ENCODE measurements around the gene MAU2. TPM values are rescaled to one million over a fixed set of nuclear protein-coding genes. Genes with fewer than 3 reads are reported as not detected.

Gene MAU2, protein sequence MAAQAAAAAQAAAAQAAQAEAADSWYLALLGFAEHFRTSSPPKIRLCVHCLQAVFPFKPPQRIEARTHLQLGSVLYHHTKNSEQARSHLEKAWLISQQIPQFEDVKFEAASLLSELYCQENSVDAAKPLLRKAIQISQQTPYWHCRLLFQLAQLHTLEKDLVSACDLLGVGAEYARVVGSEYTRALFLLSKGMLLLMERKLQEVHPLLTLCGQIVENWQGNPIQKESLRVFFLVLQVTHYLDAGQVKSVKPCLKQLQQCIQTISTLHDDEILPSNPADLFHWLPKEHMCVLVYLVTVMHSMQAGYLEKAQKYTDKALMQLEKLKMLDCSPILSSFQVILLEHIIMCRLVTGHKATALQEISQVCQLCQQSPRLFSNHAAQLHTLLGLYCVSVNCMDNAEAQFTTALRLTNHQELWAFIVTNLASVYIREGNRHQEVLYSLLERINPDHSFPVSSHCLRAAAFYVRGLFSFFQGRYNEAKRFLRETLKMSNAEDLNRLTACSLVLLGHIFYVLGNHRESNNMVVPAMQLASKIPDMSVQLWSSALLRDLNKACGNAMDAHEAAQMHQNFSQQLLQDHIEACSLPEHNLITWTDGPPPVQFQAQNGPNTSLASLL
- 100 to 1,000 TPM in 4 of 5 experiments, 10 to 100 TPM in 1; 93.7 to 170 (median 136) TPM for total RNA-seq
- 10 to 100 TPM; 16.5 to 29.3 TPM for polyA plus RNA-seq
- total RNA-seq = 153 reads per million, percentile 90 among the genes with 10 or more reads in this experiment

DNA sequence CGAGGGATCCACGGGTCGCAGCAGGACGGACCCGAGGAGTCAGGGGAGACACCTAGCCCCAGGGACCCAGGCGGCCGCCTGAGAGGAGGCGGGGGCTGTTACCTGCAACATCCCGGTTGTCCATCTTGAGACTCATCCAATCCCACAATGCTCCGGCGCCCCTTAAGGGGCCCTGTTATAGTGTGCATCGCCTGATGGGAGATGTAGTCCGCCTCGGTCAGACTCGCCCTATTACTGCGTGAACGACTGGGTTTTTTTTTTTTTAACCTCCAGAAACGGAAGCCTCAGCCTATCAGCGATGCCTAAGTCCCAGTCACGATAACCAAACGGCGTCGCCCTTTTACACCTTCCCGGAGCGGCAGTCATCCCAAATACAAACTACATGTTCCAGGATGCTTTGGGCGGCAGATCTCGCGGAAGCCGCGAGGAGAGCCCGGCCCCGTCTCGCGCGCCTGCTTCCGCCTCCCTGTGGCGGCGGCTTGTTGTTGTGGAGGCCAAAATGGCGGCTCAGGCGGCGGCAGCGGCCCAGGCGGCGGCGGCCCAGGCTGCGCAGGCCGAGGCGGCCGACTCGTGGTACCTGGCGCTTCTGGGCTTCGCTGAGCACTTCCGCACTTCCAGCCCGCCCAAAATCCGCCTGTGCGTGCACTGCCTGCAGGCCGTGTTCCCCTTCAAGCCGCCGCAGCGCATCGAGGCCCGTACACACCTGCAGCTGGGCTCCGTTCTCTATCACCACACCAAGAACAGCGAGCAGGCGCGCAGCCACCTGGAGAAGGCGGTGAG is at the start of gene MAU2, which contains the start of gene SUGP1:
Gene MAU2 (plus strand): TSS at position 469 of the 780 bp plus-strand sequence. CDS start 31 bp downstream, at position 500.
Gene SUGP1 (minus strand): TSS at position 149 of the 780 bp plus-strand sequence. CDS start 13 bp downstream, at position 136.
- peak within 1 kb of the TSS; percentile 93 to 100 (median 98) for H3K4me3 Mint-ChIP-seq
- intact Hi-C loops (cut with micrococcal nuclease) = loop anchor here (1.0 to 2.0 kb wide), 17 partner anchors 44 to 581 kb away; partner anchors contain the start of genes BORCS8 (in 2 of the 2), GATAD2A (in 2 of the 2), NDUFA13 (in 2 of the 2) and NR2C2AP (in 2 of the 2)
- peaks cover 20 to 66% (median 44%) of the 10 kb centered on the region in 7 donors for H3K4me1 Mint-ChIP-seq
- H3K27me3 Mint-ChIP-seq = no peaks in the 10 kb centered on the region
- Histone ChIP-seq H3K4me1 (ENCODE audit: control insufficient read depth in 2 of 2, insufficient read depth in 2 of 2, low read length in 2 of 2) (peaks cover 23 to 30% of the 10 kb centered on the region in 2 donors), H3K9me3 (ENCODE audit: control insufficient read depth in 2 of 3, low read length in 3 of 3) (no peaks in the 10 kb centered on the region), H3K27ac (ENCODE audit: low read depth, low read length) (peak within 1 kb of the TSS; percentile 95), H3K36me3 (ENCODE audit: control insufficient read depth in 2 of 3, insufficient read depth in 3 of 3, low read length in 3 of 3) (peaks cover 7 to 35% (median 7%) of the 10 kb centered on the region in 3 experiments), H3K27me3 (ENCODE audit: control insufficient read depth in 2 of 2, insufficient read depth in 2 of 2, low read length in 2 of 2) (no peaks in the 10 kb centered on the region), H3K4me3 (ENCODE audit: low read length) (peak within 1 kb of the TSS; percentile 89)
- peak within 1 kb of the TSS; percentile 96 to 100 (median 99) for H3K27ac Mint-ChIP-seq
- DNase-seq (peak; percentile 78 to 94 (median 91)), ATAC-seq (peak; percentile 94)
- CTCF ChIA-PET = interaction anchor here (0.6 kb wide), 1 partner anchor 124 kb away, joined by 4 read pairs; no protein-coding TSS in a partner anchor
- POLR2A ChIA-PET = interaction anchor here (0.7 to 2.0 kb wide), 3 partner anchors 9 to 141 kb away, joined by 3 to 6 read pairs (median 3); partner anchors contain the start of gene GATAD2A
- H3K36me3 Mint-ChIP-seq = peaks cover 4 to 18% (median 14%) of the 10 kb centered on the region in 5 donors
- peaks cover 0 to 3% (median 0%) of the 10 kb centered on the region in 11 donors for H3K9me3 Mint-ChIP-seq

DNA sequence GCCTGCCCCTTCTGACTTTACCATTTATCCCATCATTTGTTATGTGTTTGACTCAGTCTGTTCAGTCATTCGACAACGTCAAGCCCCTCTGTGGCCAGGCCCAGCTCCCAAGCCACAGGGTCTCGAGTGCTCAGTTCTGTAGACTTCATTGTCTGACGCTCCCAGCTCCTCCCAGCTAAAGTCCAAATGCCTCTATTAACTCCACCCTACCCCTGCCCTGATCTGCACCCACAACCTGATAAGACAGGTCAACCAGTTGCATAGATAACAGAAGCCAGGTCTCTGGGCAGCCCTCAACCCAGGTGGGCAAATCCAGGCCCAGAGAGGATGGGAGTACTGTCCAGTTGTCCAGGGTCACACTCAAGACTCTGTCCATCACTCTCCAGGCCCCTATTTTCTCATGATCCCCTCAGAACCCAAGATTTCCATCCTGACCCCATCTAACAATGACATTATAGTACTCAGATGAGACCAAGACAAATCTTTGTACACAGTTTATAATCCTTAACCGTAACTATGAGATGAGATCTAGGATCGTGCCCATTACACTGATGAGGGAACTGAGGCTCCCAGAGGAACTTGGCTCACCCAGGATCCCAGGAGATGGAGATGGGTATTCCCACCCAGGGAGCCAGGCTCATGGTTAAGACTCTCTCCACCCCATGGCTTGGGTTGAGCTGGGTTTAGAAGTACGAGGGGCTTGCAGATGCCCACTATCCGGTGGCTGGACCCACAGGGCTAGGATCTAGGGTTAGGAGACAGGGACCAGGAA is 48.6 kb upstream of the MAU2 start:
- ChIA-PET CTCF (no interaction called here), POLR2A (no interaction called here)
- Histone ChIP-seq H3K27ac (ENCODE audit: low read depth, low read length) (no peak overlapping the region), H3K4me3 (ENCODE audit: low read length) (no peak overlapping the region), H3K36me3 (ENCODE audit: control insufficient read depth in 2 of 3, insufficient read depth in 3 of 3, low read length in 3 of 3) (peaks cover 0 to 17% (median 0%) of the 10 kb centered on the region in 3 experiments), H3K4me1 (ENCODE audit: control insufficient read depth in 2 of 2, insufficient read depth in 2 of 2, low read length in 2 of 2) (no peaks in the 10 kb centered on the region), H3K27me3 (ENCODE audit: control insufficient read depth in 2 of 2, insufficient read depth in 2 of 2, low read length in 2 of 2) (no peaks in the 10 kb centered on the region), H3K9me3 (ENCODE audit: control insufficient read depth in 2 of 3, low read length in 3 of 3) (no peaks in the 10 kb centered on the region)
- peaks cover 4 to 12% (median 10%) of the 10 kb centered on the region in 7 donors for H3K4me1 Mint-ChIP-seq
- peak overlapping the region in 1 of 9 donors; percentile 14 for H3K27ac Mint-ChIP-seq
- no peaks in the 10 kb centered on the region for H3K9me3 Mint-ChIP-seq
- intact Hi-C loops (cut with micrococcal nuclease) = no loop called here
- H3K36me3 Mint-ChIP-seq = peaks cover 0 to 15% (median 6%) of the 10 kb centered on the region in 5 donors
- peak overlapping the region in 3 of 10 donors; percentile 1 to 32 (median 16) for H3K4me3 Mint-ChIP-seq
- no peak for ATAC-seq
- peaks cover 11 to 28% (median 20%) of the 10 kb centered on the region in 5 donors for H3K27me3 Mint-ChIP-seq
- DNase-seq = no peak

DNA sequence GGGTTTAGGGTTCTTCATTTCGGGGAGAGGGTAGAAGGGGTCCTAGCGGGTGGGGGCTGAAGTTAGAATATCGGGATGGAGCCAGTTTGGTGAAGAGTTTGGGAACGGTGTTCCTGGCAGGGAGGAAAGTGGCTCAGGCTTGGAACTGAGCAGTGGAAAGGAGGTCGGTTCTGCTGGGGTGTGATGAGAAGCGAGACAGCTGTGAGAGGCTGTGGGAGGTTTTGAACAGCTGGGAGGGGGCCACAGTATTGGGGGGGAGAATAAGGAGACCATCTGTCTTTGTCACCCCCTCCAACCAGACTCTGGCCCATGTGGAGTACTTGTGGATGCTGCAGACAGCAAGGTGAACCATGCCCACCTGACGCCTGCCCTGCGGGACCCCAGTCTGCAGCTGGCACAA is 46.5 kb upstream of the MAU2 start:
- H3K4me1 ChIP-seq (ENCODE audit: control insufficient read depth in 2 of 2, insufficient read depth in 2 of 2, low read length in 2 of 2) = no peaks in the 10 kb centered on the region
- Mint-ChIP-seq H3K9me3 (no peaks in the 10 kb centered on the region), H3K27me3 (peaks cover 11 to 26% (median 20%) of the 10 kb centered on the region in 5 donors), H3K36me3 (peaks cover 0 to 16% (median 13%) of the 10 kb centered on the region in 5 donors), H3K4me3 (no peak overlapping the region), H3K4me1 (peaks cover 4 to 12% (median 10%) of the 10 kb centered on the region in 7 donors), H3K27ac (no peak overlapping the region)
- no peak overlapping the region for H3K4me3 ChIP-seq (ENCODE audit: low read length)
- CTCF ChIA-PET = no interaction called here
- H3K27ac ChIP-seq (ENCODE audit: low read depth, low read length) = no peak overlapping the region
- intact Hi-C loops (cut with micrococcal nuclease) = no loop called here
- peaks cover 4 to 39% (median 9%) of the 10 kb centered on the region in 3 experiments for H3K36me3 ChIP-seq (ENCODE audit: control insufficient read depth in 2 of 3, insufficient read depth in 3 of 3, low read length in 3 of 3)
- POLR2A ChIA-PET = no interaction called here
- ATAC-seq = no peak
- no peak for DNase-seq
- H3K9me3 ChIP-seq (ENCODE audit: control insufficient read depth in 2 of 3, low read length in 3 of 3) = no peaks in the 10 kb centered on the region
- H3K27me3 ChIP-seq (ENCODE audit: control insufficient read depth in 2 of 2, insufficient read depth in 2 of 2, low read length in 2 of 2) = no peaks in the 10 kb centered on the region

DNA sequence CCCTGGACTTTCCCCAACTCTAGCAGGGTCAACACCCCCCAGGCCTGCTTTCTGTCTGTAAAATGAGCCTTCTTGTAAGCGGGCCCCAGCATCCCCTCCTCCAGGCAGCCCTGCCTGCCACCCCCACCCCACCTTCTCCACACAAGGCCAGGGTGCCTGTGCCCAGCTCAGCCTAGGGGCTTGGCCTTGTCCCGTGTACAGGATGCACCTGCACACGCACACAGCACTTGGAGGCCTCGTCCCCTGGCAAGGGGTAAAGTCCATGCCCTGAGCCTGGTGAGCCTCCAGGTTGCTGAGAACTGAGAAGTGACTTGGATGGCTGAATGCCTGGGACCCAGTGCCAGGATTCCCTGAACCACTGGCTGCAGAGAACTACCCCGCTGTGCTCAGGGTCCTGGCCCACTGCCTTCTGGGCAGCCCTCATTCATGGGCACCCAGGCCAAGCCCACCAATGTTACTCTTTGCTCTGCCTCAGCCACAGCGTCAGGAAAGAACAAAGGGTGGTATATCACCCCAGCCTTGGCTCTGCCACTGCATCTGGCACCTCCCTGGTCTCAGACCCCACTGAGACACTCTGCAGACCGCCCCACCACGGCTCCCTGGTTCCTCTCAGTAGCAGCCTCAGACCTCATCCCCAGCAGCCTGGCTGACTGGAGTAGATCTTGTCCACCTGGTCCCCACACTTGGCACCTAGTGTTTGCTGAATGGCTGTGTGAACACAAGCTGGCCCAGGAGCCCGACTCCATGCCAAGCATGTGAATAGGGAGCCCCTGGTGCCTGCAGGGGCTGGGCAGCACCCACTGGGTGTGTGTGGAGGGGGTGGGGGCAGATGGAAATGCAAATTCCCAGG is 45.7 kb upstream of the MAU2 start:
- no peaks in the 10 kb centered on the region for H3K9me3 Mint-ChIP-seq
- Histone ChIP-seq H3K27ac (ENCODE audit: low read depth, low read length) (no peak overlapping the region), H3K27me3 (ENCODE audit: control insufficient read depth in 2 of 2, insufficient read depth in 2 of 2, low read length in 2 of 2) (no peaks in the 10 kb centered on the region), H3K9me3 (ENCODE audit: control insufficient read depth in 2 of 3, low read length in 3 of 3) (no peaks in the 10 kb centered on the region), H3K4me3 (ENCODE audit: low read length) (no peak overlapping the region), H3K4me1 (ENCODE audit: control insufficient read depth in 2 of 2, insufficient read depth in 2 of 2, low read length in 2 of 2) (no peaks in the 10 kb centered on the region), H3K36me3 (ENCODE audit: control insufficient read depth in 2 of 3, insufficient read depth in 3 of 3, low read length in 3 of 3) (peaks cover 4 to 46% (median 14%) of the 10 kb centered on the region in 3 experiments)
- peaks cover 11 to 26% (median 20%) of the 10 kb centered on the region in 5 donors for H3K27me3 Mint-ChIP-seq
- DNase-seq (no peak), ATAC-seq (no peak)
- intact Hi-C loops (cut with micrococcal nuclease) = no loop called here
- peaks cover 4 to 12% (median 10%) of the 10 kb centered on the region in 7 donors for H3K4me1 Mint-ChIP-seq
- CTCF ChIA-PET = no interaction called here
- no peak overlapping the region for H3K4me3 Mint-ChIP-seq
- POLR2A ChIA-PET = no interaction called here
- H3K27ac Mint-ChIP-seq = no peak overlapping the region
- H3K36me3 Mint-ChIP-seq = peaks cover 0 to 18% (median 14%) of the 10 kb centered on the region in 5 donors

DNA sequence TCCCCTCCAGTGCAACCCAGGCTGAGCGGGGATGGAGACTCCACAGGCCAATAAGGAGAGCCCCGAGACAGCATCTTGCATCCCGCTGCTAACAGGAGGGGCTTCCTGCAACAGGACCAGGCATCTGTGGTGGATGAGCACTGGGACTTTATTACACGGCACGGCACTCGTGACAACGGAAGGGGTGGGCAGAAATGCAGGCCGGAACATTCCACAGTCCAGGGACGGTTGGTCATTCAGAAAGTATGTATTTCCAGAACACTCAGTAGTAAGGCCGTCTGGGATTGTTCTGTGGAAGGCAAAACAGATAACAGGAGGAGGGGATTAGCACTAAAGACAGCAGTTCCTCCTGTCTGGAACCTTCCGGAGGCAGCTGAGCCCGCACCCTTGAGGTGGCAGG is 44.2 kb upstream of the MAU2 start:
- H3K36me3 Mint-ChIP-seq = peaks cover 4 to 28% (median 15%) of the 10 kb centered on the region in 5 donors
- POLR2A ChIA-PET = no interaction called here

More for the DNA sequence above, 44.2 kb upstream of the MAU2 start:
- Mint-ChIP-seq H3K4me1 (peaks cover 4 to 12% (median 10%) of the 10 kb centered on the region in 7 donors), H3K27me3 (peaks cover 11 to 21% (median 20%) of the 10 kb centered on the region in 5 donors), H3K27ac (peak overlapping the region in 1 of 9 donors; percentile 13), H3K9me3 (no peaks in the 10 kb centered on the region), H3K4me3 (no peak overlapping the region)
- DNase-seq (no peak), ATAC-seq (no peak)
- Histone ChIP-seq H3K36me3 (ENCODE audit: control insufficient read depth in 2 of 3, insufficient read depth in 3 of 3, low read length in 3 of 3) (peaks cover 4 to 61% (median 14%) of the 10 kb centered on the region in 3 experiments), H3K9me3 (ENCODE audit: control insufficient read depth in 2 of 3, low read length in 3 of 3) (no peaks in the 10 kb centered on the region), H3K27ac (ENCODE audit: low read depth, low read length) (no peak overlapping the region), H3K4me3 (ENCODE audit: low read length) (no peak overlapping the region), H3K4me1 (ENCODE audit: control insufficient read depth in 2 of 2, insufficient read depth in 2 of 2, low read length in 2 of 2) (no peaks in the 10 kb centered on the region), H3K27me3 (ENCODE audit: control insufficient read depth in 2 of 2, insufficient read depth in 2 of 2, low read length in 2 of 2) (no peaks in the 10 kb centered on the region)
- intact Hi-C loops (cut with micrococcal nuclease) = no loop called here
- CTCF ChIA-PET = no interaction called here

Data from naive thymus-derived CD4-positive, alpha-beta T cell (primary cell).